ENCODE measurements around the gene ATP7A. TPM values are rescaled to one million over a fixed set of nuclear protein-coding genes. Genes with fewer than 3 reads are reported as not detected.

ATP7A gene
- total RNA-seq (ENCODE audit: low replicate concordance), result 7.7 and 12.9 TPM in 2 replicates

DNA sequence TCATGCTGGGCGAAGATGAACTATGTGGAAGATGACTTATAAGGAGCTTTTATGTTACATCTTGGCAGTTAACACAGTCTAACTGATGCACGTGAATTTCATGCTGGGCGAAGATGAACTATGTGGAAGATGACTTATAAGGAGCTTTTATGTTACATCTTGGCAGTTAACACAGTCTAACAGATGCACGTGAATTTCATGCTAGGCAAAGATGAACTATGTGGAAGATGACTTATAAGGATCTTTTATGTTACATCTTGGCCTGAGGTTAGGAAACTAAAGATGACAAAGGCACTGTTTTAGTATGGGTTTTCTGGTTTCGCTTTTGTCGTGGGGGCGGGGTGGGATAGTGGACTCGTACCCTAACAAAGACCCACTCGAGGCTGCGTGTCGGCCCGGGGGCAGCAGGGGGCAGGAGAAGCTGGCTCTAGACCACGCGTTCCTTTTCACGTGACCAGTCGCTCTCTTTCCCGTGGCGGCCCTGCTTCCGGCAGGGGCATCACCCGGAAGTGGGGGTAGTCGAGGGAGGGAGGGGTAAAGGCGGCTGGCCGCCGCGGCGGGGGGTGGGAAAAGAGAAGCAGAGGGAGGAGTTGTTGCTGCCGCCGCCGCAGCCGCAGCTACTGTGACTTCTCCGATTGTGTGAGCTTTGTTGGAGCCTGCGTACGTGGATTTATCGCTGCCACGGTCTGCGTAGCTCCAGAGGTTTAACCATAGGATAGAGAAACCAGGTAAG lies at the start of gene ATP7A:
Gene ATP7A (plus strand): TSS at position 586 of the 733 bp plus-strand sequence. CDS start 60,949 bp downstream, outside the sequence.

DNA sequence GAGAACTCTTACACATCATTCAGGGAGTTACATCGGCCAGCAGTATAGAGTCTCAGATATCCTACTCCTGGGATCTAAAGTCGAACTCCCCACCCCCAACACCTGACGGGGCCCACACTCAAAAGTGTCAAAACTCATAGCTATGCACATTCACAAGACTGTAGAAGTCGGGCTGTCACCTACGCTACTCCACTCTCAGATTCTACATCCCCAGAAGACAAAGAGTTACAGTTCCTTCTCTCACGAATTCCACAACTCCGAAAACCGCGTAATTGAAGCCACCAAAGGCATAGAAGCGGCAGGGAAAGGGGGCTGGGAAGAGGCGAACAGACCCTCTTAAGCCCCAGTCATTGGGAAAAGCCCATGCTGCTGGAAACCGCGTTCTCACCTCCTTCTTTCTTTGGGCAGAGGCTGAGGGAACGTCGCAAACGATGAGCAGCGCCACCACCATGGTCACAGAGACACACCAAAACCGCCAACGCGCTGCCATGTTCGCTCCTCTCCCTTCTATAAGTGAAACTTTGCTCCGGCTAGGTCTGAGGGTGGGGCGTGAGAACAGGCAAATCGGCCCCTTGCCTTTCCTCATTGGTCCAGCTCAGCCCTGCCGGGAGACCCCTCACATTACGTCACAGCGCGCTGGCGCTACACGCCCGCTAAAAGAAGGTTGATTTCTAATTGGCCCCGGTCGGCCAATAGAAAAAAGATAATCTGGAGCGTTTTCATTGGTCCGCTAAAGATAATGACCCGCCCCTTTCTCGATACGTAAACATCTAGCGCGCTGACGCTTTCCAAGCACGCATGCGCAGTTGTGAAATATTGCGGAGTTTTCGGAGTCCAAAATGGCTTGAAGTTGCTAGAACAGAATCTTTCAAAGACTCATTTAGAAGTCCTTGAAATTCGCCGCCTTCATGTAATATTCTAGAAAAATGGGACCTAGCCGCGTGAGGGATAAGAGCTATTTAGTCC lies 15.3 kb upstream of the ATP7A start, which contains the start of gene MAGT1:
Gene MAGT1 (minus strand): TSS at position 515 of the 966 bp plus-strand sequence. CDS start 25 bp downstream, at position 490.

DNA sequence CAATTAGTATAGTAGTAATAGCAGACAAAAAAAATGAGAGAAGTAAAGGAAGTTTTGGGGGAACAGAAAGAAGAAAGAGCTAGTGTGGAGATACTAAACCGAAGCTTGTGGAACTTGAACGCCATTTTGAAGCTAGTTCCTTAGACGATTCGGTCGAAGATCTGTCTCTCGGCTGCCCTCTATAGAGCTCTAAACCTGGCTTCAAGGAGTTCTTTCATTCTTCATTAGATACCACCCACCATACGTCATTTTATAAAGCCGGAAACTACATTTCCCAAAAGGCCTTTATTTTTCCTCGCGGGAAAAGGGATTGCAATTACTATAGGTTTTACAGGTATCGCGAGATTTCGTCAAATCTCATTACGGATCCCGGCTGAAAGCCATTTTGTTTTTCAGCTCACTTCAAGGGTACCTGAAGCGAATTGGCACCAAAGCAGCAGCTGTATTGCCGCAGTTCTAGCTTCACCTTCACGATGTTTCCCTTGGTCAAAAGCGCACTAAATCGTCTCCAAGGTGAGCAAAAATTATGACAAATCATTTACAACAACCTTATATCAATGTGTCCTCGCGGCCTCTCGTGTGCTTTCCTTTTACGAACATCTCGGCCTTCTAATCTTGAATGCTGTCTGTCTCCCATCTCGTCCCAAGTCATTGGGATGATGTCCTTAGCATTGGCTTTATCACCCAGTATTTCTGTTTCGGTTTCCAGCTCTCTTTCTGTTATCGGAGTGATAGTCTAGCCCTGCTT lies 11.2 kb upstream of the ATP7A start, which contains the start of gene COX7B:
Gene COX7B (plus strand): TSS at position 388 of the 748 bp plus-strand sequence. CDS start 86 bp downstream, at position 474.

DNA sequence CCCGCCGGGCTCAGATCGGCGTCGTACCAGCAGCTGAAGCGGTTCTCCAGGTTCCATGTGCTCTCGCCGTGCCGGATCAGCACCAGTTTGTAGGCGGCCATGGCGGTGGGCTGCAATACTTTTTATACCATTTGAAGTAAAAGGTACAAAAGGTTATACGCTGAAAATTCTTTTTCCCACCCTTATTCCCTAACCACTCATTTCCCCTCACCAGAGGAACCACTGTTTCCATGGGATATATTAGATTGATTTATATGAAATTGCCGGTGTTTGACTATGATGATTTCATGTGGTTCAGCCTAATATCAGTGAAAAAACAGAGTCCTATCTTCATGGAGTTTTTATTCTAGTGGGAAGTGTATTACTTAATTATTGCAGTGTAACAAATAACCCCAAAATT lies 59.0 kb downstream of the ATP7A start, which contains the start of gene PGAM4:
Gene PGAM4 (minus strand): TSS at position 101 of the 400 bp plus-strand sequence. CDS start 0 bp downstream, at position 101.

Other genes starting within 250 kb of the ATP7A start
- gene ATRX, start 124.5 kb upstream of the ATP7A start, total RNA-seq (ENCODE audit: low replicate concordance), result 61.6 and 68.1 TPM in 2 replicates
- 160 and 328 TPM in 2 replicates for gene MAGT1, start 15.3 kb upstream of the ATP7A start, total RNA-seq (ENCODE audit: low replicate concordance)
- 500 and 576 TPM in 2 replicates for gene COX7B, start 11.2 kb upstream of the ATP7A start, total RNA-seq (ENCODE audit: low replicate concordance)
- not detected in 2 replicates for gene PGAM4, start 58.9 kb downstream of the ATP7A start, total RNA-seq (ENCODE audit: low replicate concordance)
- 229 and 358 TPM in 2 replicates for gene PGK1, start 193.6 kb downstream of the ATP7A start, total RNA-seq (ENCODE audit: low replicate concordance)
- 8.8 and 12.9 TPM in 2 replicates for gene TAF9B, start 229.0 kb downstream of the ATP7A start, total RNA-seq (ENCODE audit: low replicate concordance)